GM21390 (cell line): Measurements from ENCODE around the gene SMG1.
"Not testable (repeated sequence)": the region's sequence is repeated elsewhere in the genome, so short reads cannot be mapped to it uniquely, and the experiment has no call there.

ENCODE experiments used
- ATAC-seq: cut with Tn5 transposase; IDR thresholded peaks from one replicate; pipeline ENCODE4 v1.9.1; 2021; ENCODE audit not compliant: unreplicated experiment

The SMG1 gene

DNA sequence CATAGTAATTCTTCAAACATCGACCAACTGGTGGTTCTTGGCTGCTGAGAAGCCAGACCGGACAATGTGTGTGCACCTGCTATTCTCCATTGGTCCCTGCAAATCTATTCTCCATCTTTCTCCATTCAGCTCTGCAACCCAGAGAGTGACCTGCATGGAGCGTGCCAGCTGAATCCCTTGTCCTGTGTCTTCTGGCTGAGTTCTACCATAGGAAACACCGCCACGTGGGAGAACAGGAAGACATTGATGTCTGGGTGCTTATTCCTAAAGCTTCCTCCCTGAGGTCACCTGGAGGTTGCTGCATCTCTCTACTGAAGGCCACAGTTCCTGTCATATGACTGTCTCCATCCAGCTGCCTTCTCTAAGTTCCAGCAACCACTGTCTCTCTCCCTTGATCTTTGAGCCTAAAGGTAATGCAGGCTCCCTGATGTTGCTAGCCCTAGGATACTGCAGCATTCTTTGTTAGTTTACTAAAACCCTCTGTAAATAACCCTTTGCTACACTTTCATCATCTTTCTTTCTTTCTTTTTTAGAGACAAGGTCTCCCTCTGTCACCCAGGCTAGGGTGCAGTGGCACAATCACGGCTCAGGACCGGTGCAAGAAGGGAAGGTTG lies 10.6 kb upstream of the SMG1 start:
- ATAC-seq = no peak

DNA sequence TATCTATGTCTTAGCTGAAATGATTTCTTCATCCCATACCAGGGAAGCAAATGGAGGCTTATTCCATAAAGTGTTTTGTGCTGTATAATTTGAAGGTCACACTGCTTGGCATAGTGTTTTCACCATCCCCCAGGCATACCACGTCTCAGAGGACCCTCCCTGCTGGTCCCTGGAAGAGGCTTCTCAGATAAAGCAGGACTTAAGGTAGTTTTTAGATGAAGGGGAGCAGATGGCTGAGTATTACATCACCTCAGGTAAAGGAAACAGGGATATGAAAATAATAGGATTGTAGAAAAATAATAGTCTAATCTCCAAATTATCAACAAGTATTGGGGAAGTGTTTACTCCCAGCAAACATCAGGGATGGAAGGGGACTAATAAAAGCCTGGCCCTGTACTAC lies 7.3 kb upstream of the SMG1 start:
- no peak for ATAC-seq

DNA sequence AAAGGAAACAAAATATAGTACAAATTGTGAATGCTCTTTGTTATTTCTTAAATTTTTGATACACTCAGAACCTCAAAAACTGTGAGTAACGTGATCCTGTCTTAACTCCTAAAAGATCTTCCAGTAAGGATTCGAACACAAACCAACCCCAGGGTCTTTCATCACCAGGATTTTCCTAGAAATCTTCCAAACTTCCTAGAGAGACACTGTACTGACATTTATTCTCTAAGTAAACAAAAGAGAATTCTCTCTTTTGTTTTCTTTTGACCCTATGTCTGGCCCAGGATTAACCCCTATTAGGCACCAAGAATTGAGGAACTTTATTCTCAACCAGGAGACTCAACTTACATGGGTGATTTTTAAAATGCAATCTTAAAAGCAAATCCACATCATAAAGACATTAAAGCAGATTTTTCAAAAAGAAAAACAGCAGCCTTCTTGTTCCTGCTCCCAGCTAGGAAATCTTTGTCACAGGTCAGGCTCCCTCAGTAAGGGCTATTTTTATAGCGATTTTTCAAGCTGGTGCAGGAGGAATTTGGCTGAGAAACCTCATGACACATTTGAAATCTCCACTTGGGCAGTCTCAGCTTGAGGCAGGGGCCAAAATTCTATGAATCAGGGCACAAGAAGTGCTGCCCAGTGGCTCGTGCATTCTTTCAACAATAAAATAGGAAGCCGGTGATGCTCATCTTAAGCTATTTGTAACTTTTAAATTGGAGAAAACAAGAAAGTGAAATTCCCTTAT lies 6.2 kb upstream of the SMG1 start:
- ATAC-seq = no peak

DNA sequence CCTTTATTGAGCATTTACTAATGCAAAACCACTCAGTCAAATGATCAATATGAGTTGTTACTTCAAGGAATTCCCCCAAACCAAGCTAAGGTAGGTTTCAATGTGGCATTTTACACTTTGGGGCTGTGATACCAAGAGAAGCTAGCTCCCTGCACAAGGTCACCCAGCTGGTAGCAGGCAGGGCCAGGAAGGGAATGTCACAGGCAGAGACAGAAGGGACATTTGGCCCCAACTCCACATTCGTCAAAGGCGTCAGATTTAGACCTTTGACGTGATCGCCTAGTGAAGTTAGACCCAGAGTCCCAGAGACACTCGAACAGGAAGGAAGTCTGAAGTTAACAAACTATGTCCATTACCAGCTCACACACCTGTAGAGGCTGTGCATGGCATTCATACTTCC lies 5.5 kb upstream of the SMG1 start:
- ATAC-seq = no peak

DNA sequence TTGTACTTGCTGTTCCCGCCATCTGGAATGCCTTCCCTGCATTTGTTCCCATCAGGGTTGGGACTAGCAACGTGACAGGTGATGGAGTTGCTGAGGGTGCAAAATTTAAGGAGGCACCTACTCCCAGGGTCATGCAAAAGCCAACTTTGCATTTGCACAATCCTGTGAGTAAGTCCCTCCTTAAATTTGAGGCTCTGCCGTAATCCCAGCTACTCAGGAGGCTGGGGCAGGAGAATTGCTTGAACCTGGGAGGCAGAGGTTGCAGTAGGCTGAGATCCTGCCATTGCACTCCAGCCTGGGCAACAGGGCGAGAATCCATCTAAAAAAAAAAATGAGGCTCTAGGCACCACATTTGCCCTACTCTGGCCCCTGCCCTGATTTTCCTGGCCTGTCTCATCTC lies 3.9 kb upstream of the SMG1 start:
- ATAC-seq = not testable (repeated sequence)

DNA sequence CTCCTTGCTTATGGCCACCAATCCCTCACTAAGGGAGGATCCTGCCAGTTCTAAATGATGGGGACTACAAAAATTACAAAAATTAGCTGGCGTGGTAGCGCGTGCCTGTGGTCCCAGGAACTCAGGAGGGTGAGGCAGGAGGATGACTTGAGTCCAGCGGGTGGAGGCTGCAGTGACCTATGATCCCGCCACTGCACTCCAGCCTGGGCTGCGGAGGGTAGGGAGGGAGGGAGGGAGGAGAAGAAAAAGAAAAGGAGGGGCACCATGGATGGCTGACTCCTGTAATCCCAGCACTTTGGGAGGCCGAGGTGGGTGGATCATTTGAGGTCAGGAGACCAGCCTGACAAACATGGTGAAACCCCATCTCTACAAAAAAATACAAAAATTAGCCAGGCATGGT lies 1.9 kb upstream of the SMG1 start:
- ATAC-seq = not testable (repeated sequence)

DNA sequence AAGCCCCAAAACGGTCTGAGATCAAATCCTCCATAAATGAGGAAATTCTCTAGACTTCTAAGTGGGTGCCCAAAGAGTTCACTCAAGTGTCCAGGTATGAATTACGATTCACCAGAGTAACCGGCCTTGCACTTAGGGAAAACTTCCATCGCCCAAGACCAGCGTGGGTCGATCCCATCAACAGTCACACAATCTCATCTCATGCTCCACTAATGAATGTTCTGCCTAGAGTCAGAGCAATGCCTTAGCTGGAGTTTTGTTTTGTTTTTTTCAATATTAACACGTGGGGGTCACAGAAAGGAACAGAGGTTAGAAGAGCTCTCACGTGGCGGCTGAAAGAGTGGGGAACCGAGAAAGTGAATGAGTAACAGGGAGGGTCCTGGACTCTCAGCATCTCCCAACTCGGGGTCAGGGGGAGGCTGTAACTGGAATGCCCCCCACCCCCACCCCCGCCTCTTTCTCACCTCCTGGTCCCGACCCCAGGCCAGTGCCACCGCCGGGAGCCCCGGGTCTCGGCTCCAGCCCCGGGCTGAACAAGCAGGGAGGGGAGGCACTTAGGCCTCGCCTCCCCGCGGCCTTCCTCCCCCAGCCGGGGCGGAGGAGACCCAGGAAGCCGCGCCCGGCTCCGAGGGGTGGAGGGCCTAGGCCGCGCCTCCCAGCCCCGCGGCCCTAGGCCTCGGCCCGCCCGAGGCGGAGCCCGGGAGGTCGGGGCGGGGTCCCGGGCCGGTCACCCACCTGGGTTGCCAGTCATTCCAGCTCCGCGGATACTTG lies 808 bp downstream of the SMG1 start:
- ATAC-seq = peak; percentile 49

DNA sequence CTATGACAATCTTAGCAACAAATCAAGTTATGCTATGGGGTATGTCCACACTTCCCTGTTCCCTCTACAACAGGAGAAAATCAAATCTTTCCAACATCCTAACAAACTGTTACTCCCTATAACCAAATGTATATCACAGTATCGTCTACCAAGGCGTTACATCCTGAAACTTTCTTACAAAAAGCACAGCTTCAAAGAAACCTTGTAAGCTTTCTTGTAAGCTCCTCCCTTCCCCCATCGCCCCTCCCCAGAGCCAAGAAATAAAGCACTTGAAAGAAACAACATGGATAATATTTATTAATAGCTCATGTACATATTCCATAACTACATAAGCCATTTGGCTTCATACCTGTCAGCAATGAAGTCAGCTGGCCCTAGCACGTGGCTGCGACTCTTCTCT lies 2.3 kb downstream of the SMG1 start:
- ATAC-seq = not testable (repeated sequence)

DNA sequence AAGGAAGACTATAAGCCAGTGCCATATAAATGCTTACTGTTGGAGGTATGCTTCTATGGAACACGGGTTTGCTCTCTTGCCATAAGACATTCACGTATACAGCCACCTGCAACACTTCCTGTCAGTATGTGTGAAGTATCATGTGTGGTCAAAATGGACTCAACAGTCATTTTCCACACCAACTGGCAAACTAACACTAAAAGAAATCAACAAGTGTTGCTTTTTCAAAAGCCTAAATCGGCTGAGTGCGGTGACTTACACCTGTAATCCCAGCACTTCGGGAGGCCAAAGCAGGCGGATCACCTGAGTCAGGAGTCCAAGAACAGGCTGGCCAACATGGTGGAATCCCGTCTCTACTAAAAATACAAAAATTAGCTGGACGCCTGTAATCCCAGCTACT lies 3.1 kb downstream of the SMG1 start:
- ATAC-seq = not testable (repeated sequence)

DNA sequence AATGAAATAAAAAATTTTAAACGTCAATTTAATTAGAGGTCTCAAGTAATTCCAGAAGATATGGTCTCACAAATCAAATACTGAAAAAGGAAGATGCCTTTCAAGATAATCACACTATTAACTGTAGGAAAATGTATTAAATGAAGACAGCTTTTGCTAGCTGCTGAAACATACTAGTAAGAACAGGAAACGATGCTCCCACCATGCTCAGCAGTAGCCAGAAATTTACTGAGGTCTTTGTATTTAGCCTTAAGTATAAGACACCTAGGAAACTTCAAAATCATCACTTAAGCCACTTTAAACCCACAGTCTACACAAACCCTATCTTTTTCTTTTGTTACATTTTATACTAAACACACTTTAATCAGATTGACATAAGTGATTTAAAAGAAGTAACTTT lies 16.6 kb downstream of the SMG1 start:
- not testable (repeated sequence) for ATAC-seq

DNA sequence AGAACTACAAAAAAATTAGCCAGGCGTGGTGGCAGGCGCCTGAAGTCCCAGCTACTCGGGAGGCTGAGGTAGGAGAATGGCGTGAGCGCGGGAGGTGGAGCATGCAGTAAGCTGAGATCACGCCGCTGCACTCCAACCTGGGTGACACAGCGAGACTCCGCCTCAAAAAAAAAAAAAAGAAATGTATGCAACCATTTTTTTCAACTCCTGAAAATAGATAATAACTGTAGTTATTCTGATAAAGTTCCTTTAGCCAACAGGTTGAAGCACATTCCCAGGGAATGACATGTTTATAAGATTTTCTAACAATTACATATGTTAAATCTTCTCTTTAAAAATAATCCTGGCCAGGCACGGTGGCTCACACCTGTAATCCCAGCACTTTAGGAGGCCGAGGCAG lies 17.5 kb downstream of the SMG1 start:
- not testable (repeated sequence) for ATAC-seq

DNA sequence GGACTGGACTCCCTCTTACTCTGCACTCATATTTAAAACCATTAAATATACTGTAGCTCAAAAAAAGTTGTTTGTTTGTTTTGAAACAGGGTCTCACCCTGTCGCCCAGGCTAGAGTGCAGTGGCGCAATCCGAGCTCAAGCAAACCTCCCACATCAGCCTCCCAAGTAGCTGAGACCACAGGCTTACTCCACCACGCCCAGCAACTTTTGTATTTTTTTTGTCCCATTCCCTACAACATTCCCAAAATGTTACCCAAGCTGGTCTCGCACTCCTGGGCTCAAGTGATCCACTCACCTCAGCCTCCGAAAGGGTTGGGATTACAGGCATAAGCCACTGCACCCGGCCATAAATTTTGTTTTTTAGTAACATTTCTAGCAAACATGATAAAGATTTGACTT lies 23.4 kb downstream of the SMG1 start:
- not testable (repeated sequence) for ATAC-seq

DNA sequence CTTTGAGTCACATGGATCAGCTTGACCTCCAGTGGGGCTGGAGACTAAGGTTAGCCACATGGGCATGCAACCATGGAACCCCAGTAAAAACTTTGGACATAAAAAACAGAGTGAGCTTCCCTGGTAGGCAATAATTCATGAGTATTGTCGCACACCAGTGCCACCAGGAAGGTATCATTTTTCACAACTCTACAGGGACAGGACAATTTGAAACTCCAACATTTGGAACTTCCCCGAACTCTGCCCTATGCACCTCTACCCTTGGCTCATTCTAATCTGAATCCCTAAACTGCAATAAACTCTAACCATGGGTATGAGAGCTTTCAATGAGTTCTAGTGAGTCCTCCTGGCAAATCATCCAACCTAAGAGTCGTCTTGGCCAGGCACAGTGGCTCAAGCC lies 24.2 kb downstream of the SMG1 start:
- ATAC-seq = not testable (repeated sequence)

DNA sequence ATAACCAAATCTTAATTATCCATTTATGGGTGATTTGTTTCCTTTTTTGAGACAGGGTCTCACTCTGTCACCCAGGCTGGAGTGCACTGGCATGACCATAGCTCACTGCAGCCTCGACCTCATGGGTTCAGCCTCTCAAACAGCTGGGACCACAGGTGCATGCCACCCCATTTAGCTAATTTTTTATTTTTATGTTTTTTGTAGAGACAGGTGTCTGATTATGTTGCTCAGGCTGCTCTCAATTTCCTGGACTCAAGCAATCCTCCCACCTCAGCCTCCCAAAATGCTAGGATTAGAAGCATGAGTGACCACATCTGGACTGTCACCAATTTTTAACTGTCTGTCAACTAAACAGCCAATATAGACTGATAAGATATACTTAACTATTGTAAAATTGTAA lies 25.0 kb downstream of the SMG1 start:
- not testable (repeated sequence) for ATAC-seq

DNA sequence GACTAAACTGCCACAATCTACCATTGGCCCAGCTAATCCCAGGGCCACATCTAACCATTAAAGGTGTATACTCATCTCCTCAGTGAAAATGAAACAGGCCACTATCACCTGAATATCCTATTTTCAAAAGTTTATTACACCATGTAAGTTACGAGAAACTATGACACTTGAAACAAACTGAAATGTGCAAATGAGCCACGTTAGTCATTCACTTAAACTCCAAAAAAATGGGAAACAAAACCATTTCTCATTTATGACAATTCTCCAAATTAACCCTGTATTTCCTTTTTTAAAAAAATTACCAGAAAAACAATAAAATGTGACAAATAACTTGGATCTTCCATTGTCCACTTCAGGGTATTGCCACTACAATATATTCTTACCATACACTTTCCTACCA lies 41.8 kb downstream of the SMG1 start:
- not testable (repeated sequence) for ATAC-seq

DNA sequence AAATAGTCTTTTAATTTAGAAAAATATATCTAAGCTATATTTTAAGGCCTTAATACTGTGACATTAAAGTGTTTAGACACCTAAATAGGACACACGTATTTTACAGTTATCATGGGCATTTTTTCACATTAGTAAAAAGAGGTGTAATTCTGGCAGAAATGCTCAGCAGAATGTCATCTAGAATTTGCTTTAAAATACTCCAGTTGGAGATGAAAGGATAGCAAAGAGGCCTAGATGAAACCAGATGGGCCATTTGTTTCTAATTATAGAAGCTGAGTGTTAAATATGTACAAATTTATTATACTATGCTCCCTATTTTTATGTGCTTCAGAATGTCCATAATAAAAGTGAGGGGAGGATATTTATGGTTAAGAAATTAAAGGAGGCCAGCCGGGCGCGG lies 48.5 kb downstream of the SMG1 start:
- not testable (repeated sequence) for ATAC-seq

DNA sequence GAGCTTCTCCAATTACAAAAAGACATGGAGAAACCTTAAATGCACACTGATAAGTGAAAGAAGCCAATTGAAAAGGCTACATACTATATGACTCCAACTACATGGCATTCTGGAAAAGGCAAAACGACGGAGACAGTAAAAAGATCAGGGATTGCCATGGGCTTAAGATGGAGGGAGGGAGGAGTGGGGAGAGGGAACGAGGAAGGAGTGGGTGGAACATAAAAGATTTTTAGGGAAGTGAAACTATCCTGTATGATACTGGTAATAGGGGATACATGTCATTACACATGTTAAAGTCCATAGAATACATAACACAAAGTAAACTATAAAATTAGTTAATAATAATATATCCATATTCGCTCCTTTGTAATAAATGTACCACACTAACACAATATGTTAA lies 48.9 kb downstream of the SMG1 start:
- not testable (repeated sequence) for ATAC-seq

DNA sequence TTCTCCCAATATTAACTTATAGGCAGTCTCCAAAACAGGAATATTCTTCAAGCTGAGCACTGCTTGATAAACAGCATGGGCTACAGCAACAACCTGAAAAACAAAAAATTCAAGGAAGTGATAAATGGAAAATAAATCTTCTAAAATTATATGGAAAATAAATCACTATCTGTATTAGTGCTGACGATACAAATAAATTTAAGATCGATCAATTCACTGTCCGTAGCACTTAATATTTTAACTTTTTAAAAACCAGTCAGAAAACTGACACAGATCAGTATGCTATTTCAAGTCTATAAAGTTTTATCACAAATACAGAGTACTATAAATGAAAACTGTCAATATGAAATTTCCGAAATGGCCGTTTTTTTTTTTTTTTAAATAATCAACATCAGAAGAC lies 49.9 kb downstream of the SMG1 start:
- not testable (repeated sequence) for ATAC-seq

DNA sequence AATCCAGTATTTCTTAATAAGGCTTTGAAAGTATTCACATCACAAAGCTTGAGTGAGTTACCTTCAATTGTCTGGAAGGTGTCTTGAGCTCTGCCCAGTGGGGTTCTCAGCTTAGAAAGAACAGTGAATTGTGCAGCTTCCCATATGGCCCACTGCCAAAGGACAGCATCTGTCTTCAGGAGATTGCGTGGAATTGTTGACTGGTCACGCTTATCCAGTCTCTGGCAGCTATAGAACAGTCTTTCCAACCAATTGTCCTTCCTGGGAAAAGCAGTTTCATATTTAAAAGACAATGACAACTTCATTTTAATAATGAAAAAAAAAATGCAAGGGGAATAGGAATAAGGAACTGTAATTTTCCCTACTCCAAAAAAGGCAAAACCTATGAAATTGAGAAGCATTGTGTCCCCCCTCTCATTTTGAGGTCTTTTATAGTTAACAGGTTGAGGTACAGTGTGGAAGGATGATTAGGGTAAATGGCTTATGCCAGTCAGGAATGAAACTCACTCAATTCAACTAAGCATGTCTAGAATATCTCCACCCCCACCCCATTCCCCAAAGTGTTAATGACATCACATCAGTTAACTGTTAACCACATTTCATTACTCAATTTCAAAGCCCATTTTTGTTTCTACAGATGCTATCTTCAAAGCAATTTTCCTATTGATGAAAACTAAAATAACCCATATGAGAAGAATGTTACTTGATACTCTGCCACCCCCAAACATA lies 57.0 kb downstream of the SMG1 start:
- not testable (repeated sequence) for ATAC-seq

DNA sequence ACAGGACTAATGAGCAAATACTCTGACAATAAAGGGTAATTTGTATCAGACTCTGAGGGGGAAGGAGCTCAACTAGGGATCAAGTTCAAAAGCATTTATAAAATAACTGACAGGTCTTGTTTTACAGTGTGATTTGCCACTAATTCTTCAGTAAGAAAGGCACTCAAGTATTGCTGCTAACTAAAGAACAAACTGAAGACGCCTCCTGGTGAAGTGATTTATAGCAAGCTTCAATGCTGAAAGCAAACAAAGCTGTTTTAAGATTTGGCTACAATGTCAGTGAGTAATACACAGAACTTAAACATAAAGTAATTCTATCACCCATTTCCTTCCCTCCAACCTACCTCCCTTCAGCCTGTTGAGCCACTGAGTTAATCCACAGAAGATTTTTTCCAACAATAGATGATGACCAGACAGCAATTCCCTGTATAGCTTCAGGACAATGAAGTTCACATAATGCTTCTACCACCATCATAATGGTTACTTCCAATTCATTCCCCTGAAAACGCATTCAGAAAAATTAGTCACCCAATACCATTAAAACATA lies 59.9 kb downstream of the SMG1 start:
- not testable (repeated sequence) for ATAC-seq

DNA sequence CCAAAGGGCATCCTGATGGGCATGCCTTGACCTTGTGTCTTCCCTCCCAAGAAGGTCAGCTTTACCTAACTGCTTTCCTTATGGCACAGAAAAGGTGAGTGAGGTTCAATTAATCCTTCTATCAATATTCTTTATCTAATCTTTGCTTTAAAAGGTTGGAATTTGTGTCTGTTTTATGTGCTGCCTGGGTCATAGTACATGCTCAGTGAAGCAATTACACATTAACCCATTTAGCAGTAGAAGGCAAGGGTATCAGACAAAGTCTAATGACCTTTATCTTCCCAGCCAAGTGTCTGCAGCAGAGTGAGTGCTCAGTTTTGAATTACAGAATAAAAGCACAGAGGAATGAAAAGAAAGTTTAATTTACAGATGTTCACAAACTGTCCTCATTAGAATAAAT lies 63.3 kb downstream of the SMG1 start:
- ATAC-seq = not testable (repeated sequence)
